NCI-H1048 (cell line): ENCODE results near the gene STXBP6.

Experiments used
- DNase-seq: peaks from one replicate; lab custom pipeline; 2025; lab: John Stamatoyannopoulos, UW

The STXBP6 gene

DNA sequence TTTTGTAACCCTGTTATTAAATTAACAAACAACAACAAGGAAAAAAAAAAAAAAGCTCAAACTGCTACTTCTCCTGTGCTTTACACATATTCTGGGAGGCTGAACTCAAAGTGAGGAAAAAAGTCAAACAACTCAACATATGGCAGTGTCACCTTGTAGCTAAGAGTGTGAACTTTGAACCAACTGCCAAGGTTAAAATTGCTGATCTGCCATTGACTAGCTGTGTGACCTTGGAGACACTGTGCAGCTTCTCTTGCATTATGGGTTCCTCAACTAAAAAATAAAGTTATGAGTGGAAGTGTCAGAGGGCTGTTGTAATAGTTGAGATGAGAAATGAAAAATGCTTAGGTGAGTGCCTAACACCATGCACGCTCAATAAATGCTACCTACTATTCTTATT is 34.2 kb downstream of the STXBP6 start:
- DNase-seq: no peak

GRCh38 chr14:25014440-25014839 is 35.5 kb downstream of the STXBP6 start:
- no peak for DNase-seq

- no peak for DNase-seq
Measured at GRCh38 chr14:25011095-25011494, 38.9 kb downstream of the STXBP6 start.

DNA sequence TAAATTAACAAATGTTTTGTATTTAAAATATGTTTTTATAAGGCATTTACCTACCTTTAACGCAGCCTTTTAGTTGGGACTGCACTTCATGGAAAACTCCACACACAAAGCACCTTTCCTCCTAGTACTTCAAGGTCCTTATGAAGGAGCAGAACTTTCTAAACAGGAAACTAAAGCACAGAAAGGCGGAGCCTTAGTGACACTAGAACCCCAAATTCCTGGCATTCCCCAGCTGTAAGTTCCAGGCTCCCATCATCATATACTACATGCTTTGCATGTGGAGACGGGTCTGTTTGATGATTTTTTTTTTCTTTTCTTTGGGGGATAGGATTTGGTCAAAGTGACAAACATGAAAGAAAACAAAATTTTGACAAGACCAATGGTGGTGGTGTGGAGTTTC is 39.5 kb downstream of the STXBP6 start:
- DNase-seq: no peak

GRCh38 chr14:25009891-25010290 is 40.1 kb downstream of the STXBP6 start:
- no peak for DNase-seq

GRCh38 chr14:25007832-25008231 is 42.1 kb downstream of the STXBP6 start:
- no peak for DNase-seq

DNA sequence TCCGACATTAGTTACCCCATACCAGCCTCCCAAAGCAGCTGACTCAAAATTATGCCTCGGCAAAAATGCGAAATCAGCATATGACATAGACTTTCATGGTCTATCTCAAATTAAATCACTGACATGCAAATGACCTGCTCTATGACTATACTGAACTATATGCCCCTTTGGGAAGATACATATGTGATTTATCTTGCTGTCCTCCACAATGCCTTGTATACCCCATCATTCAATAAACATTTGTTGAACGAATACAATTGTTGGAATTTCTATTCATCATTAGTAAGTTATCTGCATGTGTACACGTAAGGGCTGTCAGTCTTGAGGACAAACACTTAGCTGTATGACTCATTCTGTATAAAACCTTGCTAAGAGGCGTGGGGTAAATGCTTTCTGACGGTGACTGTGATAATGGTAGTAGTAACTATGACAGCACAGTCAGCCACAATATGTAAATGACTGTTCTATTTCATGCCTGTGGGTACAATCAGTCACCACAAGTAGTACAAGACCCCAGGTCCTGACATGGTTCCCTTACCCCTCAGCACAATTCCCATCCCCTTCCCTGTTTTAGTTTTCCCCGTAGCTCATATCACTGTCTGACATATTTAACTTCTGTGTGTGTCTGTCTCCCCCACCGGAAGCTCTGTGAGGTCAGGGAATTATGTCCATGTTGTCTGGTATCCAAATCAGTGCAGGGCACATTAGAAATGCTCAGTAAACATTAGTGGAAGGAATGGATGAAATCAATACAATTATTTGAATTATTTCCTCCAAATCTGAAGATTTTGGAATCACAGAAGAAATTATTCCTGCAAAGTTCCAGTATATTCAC is 42.8 kb downstream of the STXBP6 start:
- no peak for DNase-seq

- no peak for DNase-seq
Measured at GRCh38 chr14:25006031-25006430, 43.9 kb downstream of the STXBP6 start.

- DNase-seq: no peak
Measured at GRCh38 chr14:25004389-25004809, 45.5 kb downstream of the STXBP6 start.

DNA sequence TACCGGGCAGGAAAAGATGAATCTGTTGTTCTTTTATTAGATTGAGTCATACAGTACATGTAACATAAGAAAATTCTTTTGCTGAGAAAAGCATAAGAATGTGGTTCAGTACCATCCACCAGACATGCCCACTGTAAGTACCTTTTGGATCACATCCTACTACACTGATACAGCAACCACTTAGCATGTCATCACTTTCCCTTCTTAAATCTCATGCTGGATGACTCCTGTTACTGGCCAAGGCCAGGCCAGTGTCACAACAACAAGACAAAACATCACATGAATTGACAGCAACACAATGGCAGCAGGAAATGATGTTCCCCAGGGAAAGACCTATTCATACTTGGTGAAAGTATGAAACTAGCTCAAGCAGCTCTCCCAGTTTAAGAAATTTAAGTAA is 46.4 kb downstream of the STXBP6 start:
- no peak for DNase-seq

DNA sequence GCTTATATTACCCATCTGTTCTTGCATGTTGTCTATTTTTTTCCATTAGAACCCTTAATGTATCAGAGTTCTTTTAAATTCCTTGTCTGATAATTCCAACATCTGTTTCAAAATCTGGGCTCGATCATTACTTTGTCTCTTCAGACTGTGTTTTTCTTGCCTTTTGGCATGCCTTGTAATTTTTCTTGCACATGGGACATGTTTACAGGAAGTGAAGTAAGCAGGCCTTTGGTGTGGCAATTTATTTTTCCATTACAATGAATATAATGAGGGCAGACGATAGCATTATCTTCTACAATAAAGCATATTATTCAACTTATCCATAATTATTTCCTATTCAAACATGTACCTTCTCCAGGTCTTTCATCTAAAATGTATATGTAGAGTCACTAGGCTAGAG is 48.3 kb downstream of the STXBP6 start:
- DNase-seq: no peak

DNA sequence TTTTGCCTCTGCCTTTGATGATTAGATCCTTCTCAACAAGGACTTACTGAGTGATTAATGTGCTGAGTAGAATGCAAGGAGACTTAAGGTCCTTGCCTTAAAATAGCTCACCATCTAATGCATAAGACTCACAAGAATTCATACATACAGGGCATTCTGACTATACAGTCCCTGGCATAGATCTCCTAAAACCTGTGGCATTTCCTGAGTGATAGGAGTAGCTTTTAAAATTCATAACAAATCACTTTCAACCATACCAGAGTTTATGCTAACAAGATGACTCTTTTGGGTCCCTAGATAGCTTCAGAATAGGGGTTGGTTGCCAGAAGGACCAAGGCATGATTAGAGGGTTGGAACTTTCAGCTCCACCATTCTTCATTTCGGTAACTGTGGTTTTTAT is 48.8 kb downstream of the STXBP6 start:
- no peak for DNase-seq

GRCh38 chr14:24999157-24999556 is 50.8 kb downstream of the STXBP6 start:
- DNase-seq: no peak

DNA sequence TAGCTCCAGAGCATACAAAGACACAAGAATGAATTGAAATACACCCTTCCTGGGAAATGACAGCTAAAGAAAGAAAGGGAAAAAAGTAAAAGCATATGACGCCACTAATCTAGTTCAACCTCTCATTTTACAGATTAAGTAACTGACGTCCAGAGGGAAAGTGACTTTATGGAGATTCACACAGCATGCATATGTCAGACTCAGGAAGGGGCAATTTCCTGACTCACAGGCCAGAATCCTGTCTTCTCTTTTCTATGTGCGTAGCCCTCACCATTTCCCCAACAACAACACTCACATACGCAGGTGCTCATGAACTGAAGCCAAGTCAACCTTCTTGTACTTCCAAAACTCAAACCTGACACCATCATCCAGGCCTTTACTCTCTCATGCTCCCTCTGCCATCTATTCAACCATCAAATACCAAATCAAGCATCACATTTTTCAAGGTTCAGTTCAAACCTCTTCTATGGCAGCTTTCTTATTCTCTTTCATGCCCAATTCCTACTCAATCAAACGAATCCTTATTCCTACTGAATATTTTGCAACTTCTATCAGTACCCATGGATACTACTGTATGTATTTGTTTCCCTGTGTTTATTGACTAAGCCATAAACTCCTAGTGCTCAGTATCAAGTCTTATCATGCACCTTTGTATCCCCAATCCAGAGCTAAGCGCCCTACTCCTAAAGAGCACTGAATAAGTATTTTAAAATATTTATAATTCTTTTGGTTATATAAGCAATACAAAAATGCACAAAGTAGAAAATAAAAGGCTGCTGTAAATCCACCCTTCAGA is 52.8 kb downstream of the STXBP6 start:
- DNase-seq: no peak

- DNase-seq: no peak
Measured at GRCh38 chr14:24995016-24995415, 54.9 kb downstream of the STXBP6 start.

GRCh38 chr14:24993631-24994030 is 56.3 kb downstream of the STXBP6 start:
- no peak for DNase-seq

GRCh38 chr14:24992624-24993360 is 57.2 kb downstream of the STXBP6 start:
- no peak for DNase-seq

- DNase-seq: no peak
Measured at GRCh38 chr14:24991821-24992220, 58.1 kb downstream of the STXBP6 start.

DNA sequence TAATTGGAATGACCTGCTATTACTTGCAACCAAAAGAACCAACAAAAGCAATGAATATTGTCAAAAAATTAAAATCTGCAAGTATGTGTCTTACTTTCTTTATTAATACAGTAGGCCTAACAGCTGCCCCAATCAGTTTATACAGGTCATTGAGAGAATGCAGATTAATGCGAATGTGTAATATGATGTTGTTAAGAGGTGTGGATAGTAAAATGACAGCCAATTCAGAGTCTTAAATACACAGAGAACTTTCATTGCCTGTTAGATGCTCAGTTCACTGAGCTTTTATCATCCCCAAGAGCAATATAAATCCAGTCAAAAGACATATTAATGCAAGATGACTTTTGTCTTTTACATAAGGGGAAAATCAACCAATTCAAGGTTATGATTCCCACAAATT is 58.7 kb downstream of the STXBP6 start:
- DNase-seq: no peak

- no peak for DNase-seq
Measured at GRCh38 chr14:24990773-24991172, 59.2 kb downstream of the STXBP6 start.

DNA sequence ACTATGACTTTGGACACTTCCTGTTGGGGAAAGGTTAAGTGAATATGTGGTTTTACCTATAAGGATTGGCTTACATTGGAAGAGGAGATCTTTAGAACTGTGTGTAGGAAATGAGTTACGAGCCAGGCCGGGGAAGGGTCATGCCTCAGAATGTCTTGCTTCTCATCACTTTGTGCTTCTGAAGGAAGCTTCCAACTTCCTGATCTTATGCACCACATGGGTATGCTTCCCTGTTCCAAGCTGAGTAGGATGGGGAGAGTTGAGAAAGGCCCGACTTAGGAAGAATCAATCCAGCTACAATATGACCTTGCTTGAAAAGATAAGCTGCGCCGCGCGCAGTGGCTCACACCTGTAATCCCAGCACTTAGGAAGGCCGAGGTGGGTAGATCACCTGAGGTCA is 59.9 kb downstream of the STXBP6 start:
- DNase-seq: no peak

DNA sequence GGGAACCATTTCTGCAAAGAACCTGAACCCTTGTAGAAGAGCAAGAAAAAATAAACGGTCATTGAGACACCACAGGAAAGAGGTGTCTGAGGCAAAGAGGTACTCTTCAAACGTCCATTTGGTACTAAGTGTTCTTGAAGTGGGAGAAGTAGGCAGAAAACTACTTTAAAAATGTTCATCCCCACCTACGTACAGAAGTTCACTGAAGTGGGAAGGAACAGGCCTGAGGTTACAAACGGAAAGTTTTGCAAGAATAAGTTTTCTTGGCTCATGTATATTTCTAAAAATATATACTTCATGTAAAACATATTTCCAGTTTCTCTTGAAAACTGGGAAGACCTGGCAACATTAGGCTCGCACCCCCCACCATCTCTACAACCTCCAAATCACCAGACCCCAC is 61.2 kb downstream of the STXBP6 start:
- no peak for DNase-seq
